ENCODE results near the gene PCYOX1L. TPM values are rescaled to one million over a fixed set of nuclear protein-coding genes. Genes with fewer than 3 reads are reported as not detected.

The PCYOX1L gene
- total and polyA plus RNA-seq, 2 of the 8 experiments (the other 6 are each of a cell fraction or from before 2014, with no cell fraction given): 6.8 to 17.2 TPM

GRCh38 chr5:149338364-149338763 lies 19.5 kb upstream of the PCYOX1L start:
- no peak overlapping the region for H3K27ac ChIP-seq (ENCODE audit: low read depth, low read length)
- no peaks in the 10 kb centered on the region for H4K20me1 ChIP-seq (replicated peaks in 1 of 2; ENCODE audit: control insufficient read depth in 1 of 2, insufficient read depth in 2 of 2, low read length in 2 of 2)
- FAIRE-seq (no peak), DNase-seq (ENCODE audit: low read depth in 1 of 2, low spot score in 2 of 2) (no peak)
- H4K91ac ChIP-seq (replicated peaks; ENCODE audit: insufficient read length, low read length): no peak overlapping the region
- H3K4ac ChIP-seq (replicated peaks; ENCODE audit: insufficient read length, low read depth, low read length): no peak overlapping the region
- no peak overlapping the region for H2BK20ac ChIP-seq (ENCODE audit: low read length)
- H2AFZ ChIP-seq (ENCODE audit: low read length): no peak overlapping the region
- H3K23me2 ChIP-seq (ENCODE audit: low read depth, low read length): no peaks in the 10 kb centered on the region
- H2BK12ac ChIP-seq (ENCODE audit: low read depth, low read length): no peak overlapping the region
- no peaks in the 10 kb centered on the region for H3K27me3 ChIP-seq (replicated peaks in 1 of 4; ENCODE audit: control insufficient read depth in 3 of 4, extremely low read depth in 1 of 4, insufficient read depth in 3 of 4, low read length in 3 of 4)
- TF ChIP-seq KDM4A (IDR thresholded peaks at IDR 0.05; ENCODE audit: low read depth, low read length, severe bottlenecking): no peak
- TF ChIP-seq SP1 (IDR thresholded peaks at IDR 0.05; ENCODE audit: low read depth, low read length): no peak
- H3K4me2 ChIP-seq (ENCODE audit: insufficient read depth in 1 of 2, low read depth in 2 of 2, low read length in 2 of 2): no peak overlapping the region
- no peaks in the 10 kb centered on the region for H3K79me2 ChIP-seq (ENCODE audit: control insufficient read depth in 1 of 2, insufficient read depth in 2 of 2, low read length in 2 of 2)
- H2AK5ac ChIP-seq (ENCODE audit: low read depth, low read length): no peak overlapping the region
- 76% methylated on average over 1 of the region's 1 CpG; no CpG with 5 or more reads in 1 of the 2 experiments for WGBS, 2 experiments (ENCODE audit: extremely low coverage in 1 of 2, insufficient coverage in 1 of 2, insufficient read length in 1 of 2, insufficient replicate concordance in 2 of 2, low coverage in 1 of 2, low lambda C conversion rate in 2 of 2, missing lambda C conversion rate in 1 of 2)
- no peak overlapping the region for H3K56ac ChIP-seq (replicated peaks; ENCODE audit: insufficient read length, low read depth, low read length)
- no peaks in the 10 kb centered on the region for H3K36me3 ChIP-seq (ENCODE audit: control insufficient read depth in 2 of 4, insufficient read depth in 4 of 4, low read length in 3 of 4)
- no peak overlapping the region for H3K18ac ChIP-seq (ENCODE audit: extremely low read depth, low read length)
- H3K9me3 ChIP-seq (ENCODE audit: insufficient read depth in 2 of 2, low read depth in 1 of 2, low read length in 1 of 2): no peaks in the 10 kb centered on the region
- H2BK120ac ChIP-seq (replicated peaks; ENCODE audit: low read depth, low read length): no peak overlapping the region
- H4K8ac ChIP-seq (ENCODE audit: extremely low read depth, insufficient read depth, low read length): no peak overlapping the region
- H3K4me3 ChIP-seq (ENCODE audit: extremely low read depth in 1 of 4, insufficient read depth in 2 of 4, low read depth in 3 of 4, low read length in 4 of 4): no peak overlapping the region
- H3K79me1 ChIP-seq (ENCODE audit: low read depth, low read length): no peaks in the 10 kb centered on the region
- no peak overlapping the region for H4K5ac ChIP-seq (ENCODE audit: insufficient read length, low read depth, low read length)
- no peaks in the 10 kb centered on the region for H3K4me1 ChIP-seq (replicated peaks in 1 of 4; ENCODE audit: control insufficient read depth in 3 of 4, insufficient read depth in 4 of 4, low read length in 3 of 4)
- CTCF ChIA-PET (ENCODE audit: partially characterized antibody): interaction anchor here (0.6 to 5.5 kb wide), 5 partner anchors 18 to 496 kb away, joined by 3 to 18 read pairs (median 4); no protein-coding TSS in a partner anchor
- no peak overlapping the region for H3K9ac ChIP-seq (replicated peaks in 1 of 4; ENCODE audit: extremely low read depth in 1 of 4, low read depth in 3 of 4, low read length in 3 of 4)
- POLR2A ChIA-PET (ENCODE audit: partially characterized antibody): no interaction called here
- H3K14ac ChIP-seq (ENCODE audit: insufficient read length): no peak overlapping the region
- H2BK5ac ChIP-seq (ENCODE audit: low read depth, low read length): no peak overlapping the region
- H3K23ac ChIP-seq (ENCODE audit: insufficient read length): no peak overlapping the region
- H2BK15ac ChIP-seq (ENCODE audit: low read length): no peak overlapping the region
